H1 (cell line): Measurements from ENCODE around the gene EFCAB13. TPM values are rescaled to one million over a fixed set of nuclear protein-coding genes. Genes with fewer than 3 reads are reported as not detected.

Experiments used
- CTCF ChIA-PET: fragments of 300-600 bp; sonication (Branson Sonifier 250); formaldehyde crosslinking; loops from one replicate; lab custom pipeline; 2021; ENCODE audit not compliant: partially characterized antibody; lab: Charles Lee
- POLR2A ChIA-PET: fragments of 300-600 bp; sonication (Branson Sonifier 250); formaldehyde crosslinking; loops from one replicate; lab custom pipeline; 2021; ENCODE audit warnings: inconsistent platforms; ENCODE audit not compliant: partially characterized antibody; lab: Charles Lee
- DNase-seq, 2 experiments: peaks; one replicate each; pipeline versions ENCODE4 v3.0.0 to v3.0.0-alpha.2; 2010 to 2022; ENCODE audit warnings: low spot score in 2 of 2, low read depth in 1 of 2, mixed read lengths in 1 of 2
- FAIRE-seq: peaks from 2 replicates; lab custom pipeline; 2011; peaks lifted over from hg19 to GRCh38; lab: Jason Lieb, UNC
- H2AFZ ChIP-seq: 2 replicates; pipeline ENCODE4 v1.8.1; 2012; ENCODE audit warnings: low read length, inconsistent platforms
- H2AK5ac ChIP-seq: 2 replicates; pipeline ENCODE4 v1.6.1; 2013; ENCODE audit warnings: low read depth, low read length
- H2BK120ac ChIP-seq: replicated peaks from 2 replicates; pipeline ENCODE3; 2013; ENCODE audit warnings: low read depth, low read length, inconsistent platforms
- H2BK12ac ChIP-seq: 2 replicates; pipeline ENCODE4 v1.6.1; 2013; ENCODE audit warnings: low read depth, low read length
- H2BK15ac ChIP-seq: 2 replicates; pipeline ENCODE4 v1.6.1; 2013; ENCODE audit warnings: low read length
- H2BK20ac ChIP-seq: 2 replicates; pipeline ENCODE4 v1.6.1; 2013; ENCODE audit warnings: low read length
- H2BK5ac ChIP-seq: 2 replicates; pipeline ENCODE4 v1.6.1; 2013; ENCODE audit warnings: low read depth, low read length
- H3K14ac ChIP-seq: 2 replicates; pipeline ENCODE4 v1.6.1; 2013; ENCODE audit warnings: inconsistent platforms; ENCODE audit not compliant: insufficient read length
- H3K18ac ChIP-seq: 2 replicates; pipeline ENCODE4 v1.6.1; 2013; ENCODE audit warnings: low read length; ENCODE audit errors: extremely low read depth
- H3K23ac ChIP-seq: 2 replicates; pipeline ENCODE4 v1.6.1; 2013; ENCODE audit warnings: inconsistent platforms; ENCODE audit not compliant: insufficient read length
- H3K23me2 ChIP-seq: 2 replicates; pipeline ENCODE4 v1.6.1; 2013; ENCODE audit warnings: low read depth, low read length
- H3K27ac ChIP-seq: 2 replicates; pipeline ENCODE4 v1.6.1; 2011; ENCODE audit warnings: low read depth, low read length, inconsistent platforms
- H3K27me3 ChIP-seq, 4 experiments: replicated peaks in 1 of 4; 1 replicate in 1 of 4; 2 replicates in 3 of 4; pipeline versions ENCODE4 v1.6.1 to v1.8.1; 2011 to 2013; ENCODE audit warnings: low read length in 3 of 4, mild to moderate bottlenecking in 3 of 4, inconsistent platforms in 2 of 4, mixed read lengths in 2 of 4, moderate library complexity in 1 of 4; ENCODE audit not compliant: control insufficient read depth in 3 of 4, insufficient read depth in 3 of 4; ENCODE audit errors: extremely low read depth in 1 of 4
- H3K36me3 ChIP-seq, 4 experiments: 2 replicates each; pipeline versions ENCODE4 v1.6.1 to v1.8.1; 2011 to 2013; ENCODE audit warnings: mild to moderate bottlenecking in 4 of 4, low read length in 3 of 4, moderate library complexity in 2 of 4, control low read depth in 1 of 4, inconsistent platforms in 1 of 4; ENCODE audit not compliant: insufficient read depth in 4 of 4, control insufficient read depth in 2 of 4
- H3K4ac ChIP-seq: replicated peaks from 2 replicates; pipeline ENCODE3; 2013; ENCODE audit warnings: low read length, low read depth, mixed read lengths, inconsistent platforms; ENCODE audit not compliant: insufficient read length
- H3K4me1 ChIP-seq, 4 experiments: replicated peaks in 1 of 4; 1 replicate in 1 of 4; 2 replicates in 3 of 4; pipeline versions ENCODE4 v1.6.1 to v1.8.1; 2011 to 2013; ENCODE audit warnings: low read length in 3 of 4, inconsistent platforms in 2 of 4, mixed read lengths in 1 of 4; ENCODE audit not compliant: insufficient read depth in 4 of 4, control insufficient read depth in 3 of 4
- H3K4me2 ChIP-seq, 2 experiments: 2 replicates each; pipeline versions ENCODE4 v1.6.1 to v1.8.1; 2011 to 2013; ENCODE audit warnings: low read depth in 2 of 2, low read length in 2 of 2, control low read depth in 1 of 2, inconsistent platforms in 1 of 2, mild to moderate bottlenecking in 1 of 2; ENCODE audit not compliant: insufficient read depth in 1 of 2
- H3K4me3 ChIP-seq, 4 experiments: fragments of 200-600, 300-600 bp in 1 of 4; sonication (generic), shearing (Covaris generic), sonication (Bioruptor Twin) in 1 of 4; 2 replicates each; pipeline versions ENCODE4 v1.5.1 to v1.8.1; 2011 to 2016; ENCODE audit warnings: low read length in 4 of 4, low read depth in 3 of 4, control low read depth in 2 of 4, inconsistent platforms in 2 of 4, mild to moderate bottlenecking in 2 of 4, mixed read lengths in 1 of 4, moderate library complexity in 1 of 4; ENCODE audit not compliant: insufficient read depth in 2 of 4; ENCODE audit errors: extremely low read depth in 1 of 4
- H3K56ac ChIP-seq: replicated peaks from 2 replicates; pipeline ENCODE3; 2013; ENCODE audit warnings: low read depth, mild to moderate bottlenecking, mixed read lengths, low read length, inconsistent platforms; ENCODE audit not compliant: insufficient read length
- H3K79me1 ChIP-seq: 2 replicates; pipeline ENCODE4 v1.6.1; 2013; ENCODE audit warnings: low read depth, low read length, control low read depth
- H3K79me2 ChIP-seq, 2 experiments: 2 replicates each; pipeline versions ENCODE4 v1.6.1 to v1.8.1; 2012 to 2013; ENCODE audit warnings: low read length in 2 of 2, mild to moderate bottlenecking in 2 of 2, inconsistent platforms in 1 of 2; ENCODE audit not compliant: insufficient read depth in 2 of 2, control insufficient read depth in 1 of 2
- H3K9ac ChIP-seq, 4 experiments: replicated peaks in 1 of 4; 1 replicate in 1 of 4; 2 replicates in 3 of 4; pipeline versions ENCODE4 v1.6.1 to v1.8.1; 2011 to 2013; ENCODE audit warnings: low read depth in 3 of 4, low read length in 3 of 4, control low read depth in 2 of 4, mild to moderate bottlenecking in 2 of 4, moderate library complexity in 2 of 4, inconsistent platforms in 1 of 4; ENCODE audit errors: extremely low read depth in 1 of 4
- H3K9me3 ChIP-seq, 2 experiments: 2 replicates each; pipeline versions ENCODE4 v1.6.1 to v1.8.1; 2012 to 2013; ENCODE audit warnings: mild to moderate bottlenecking in 2 of 2, moderate library complexity in 2 of 2, control low read depth in 1 of 2, inconsistent platforms in 1 of 2, low read depth in 1 of 2, low read length in 1 of 2, mixed read lengths in 1 of 2; ENCODE audit not compliant: insufficient read depth in 2 of 2
- H4K20me1 ChIP-seq, 2 experiments: replicated peaks in 1 of 2; 2 replicates each; pipeline versions ENCODE3 to v1.8.1; 2011 to 2013; ENCODE audit warnings: inconsistent platforms in 2 of 2, low read length in 2 of 2, mild to moderate bottlenecking in 1 of 2; ENCODE audit not compliant: insufficient read depth in 2 of 2, control insufficient read depth in 1 of 2
- H4K5ac ChIP-seq: 2 replicates; pipeline ENCODE4 v1.6.1; 2013; ENCODE audit warnings: low read length, low read depth, mixed read lengths, inconsistent platforms; ENCODE audit not compliant: insufficient read length
- H4K8ac ChIP-seq: 2 replicates; pipeline ENCODE4 v1.8.0; 2013; ENCODE audit warnings: mild to moderate bottlenecking, moderate library complexity, low read length, inconsistent platforms; ENCODE audit not compliant: insufficient read depth; ENCODE audit errors: extremely low read depth
- H4K91ac ChIP-seq: replicated peaks from 2 replicates; pipeline ENCODE3; 2013; ENCODE audit warnings: low read length, mixed read lengths, inconsistent platforms; ENCODE audit not compliant: insufficient read length
- RBBP5 ChIP-seq: IDR thresholded peaks from 2 replicates; pipeline ENCODE4 v1.7.1; 2012; ENCODE audit warnings: low read depth, mild to moderate bottlenecking, inconsistent platforms, low read length, moderate library complexity, borderline replicate concordance
- TAF7 ChIP-seq: optimal IDR thresholded peaks from 2 replicates; pipeline ENCODE3; 2011; ENCODE audit warnings: low read depth, mild to moderate bottlenecking, inconsistent platforms, low read length, moderate library complexity, borderline replicate concordance
- WGBS, 2 experiments: shearing (Covaris generic) in 1 of 2; methylation state at CpG; one replicate each; pipeline versions ENCODE4 v1.1.6 to v1.1.7; 2013 to 2015; ENCODE audit warnings: low lambda C conversion rate in 2 of 2, mixed read lengths in 2 of 2, inconsistent platforms in 1 of 2, low coverage in 1 of 2, missing lambda C conversion rate in 1 of 2; ENCODE audit not compliant: insufficient replicate concordance in 2 of 2, insufficient coverage in 1 of 2, insufficient read length in 1 of 2; ENCODE audit errors: extremely low coverage in 1 of 2, missing lambda C conversion rate in 1 of 2; 5-methylcytosine and 5-hydroxymethylcytosine counted together
- polyA plus RNA-seq, 7 experiments: library from polyadenylated mRNA; depleted of rRNA in 3 of 7; stranded (reverse) in 5 of 7; unstranded in 2 of 7; fragments of >200 nt in 5 of 7; fragments of 200-250 nt in 2 of 7; gene quantifications; 1 replicate in 5 of 7; 2 replicates in 1 of 7; 4 replicates in 1 of 7; pipeline versions ENCODE4 v1.2.1 to v1.2.3, GENCODE V29; 2011 to 2013; ENCODE audit warnings: missing spikeins in 2 of 7, mixed read lengths in 2 of 7
- total RNA-seq: library from RNA; stranded (reverse); fragmentation: NEBNext Ultra II Directional; extraction: Animal tissue kit (Norgen Biotek cat#: 25700); gene quantifications from 2 replicates; pipeline ENCODE4 v1.2.1, GENCODE V29; 2021

Gene EFCAB13
- total and polyA plus RNA-seq, 2 of the 8 experiments (the other 6 are each of a cell fraction or from before 2014, with no cell fraction given), result 0.12 to 2.0 TPM

DNA sequence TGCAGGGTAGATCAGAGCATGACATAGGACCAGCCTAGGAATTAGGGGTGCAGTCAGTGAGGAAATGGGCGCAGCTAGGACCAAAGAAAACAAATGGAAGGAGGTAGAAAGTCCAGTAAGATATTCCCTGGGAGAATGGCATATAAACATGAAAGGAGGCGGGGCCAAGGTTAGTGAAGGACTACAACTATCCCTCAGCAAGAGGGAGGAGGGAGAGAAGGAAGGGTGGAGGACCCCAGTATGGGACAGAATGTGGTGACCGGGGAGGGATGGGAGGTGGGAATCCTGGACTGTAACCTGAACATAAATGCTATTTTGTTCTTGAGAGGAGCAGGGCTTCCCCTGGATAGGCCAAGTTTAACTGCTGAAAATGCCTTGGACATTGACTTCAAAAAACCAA, 47.3 kb upstream of the EFCAB13 start:
- H3K36me3 ChIP-seq, result no peaks in the 10 kb centered on the region
- H2BK15ac ChIP-seq, result peak overlapping the region; percentile 98
- no peak overlapping the region for H3K9ac ChIP-seq
- POLR2A ChIA-PET, result interaction anchor here (0.6 to 2.1 kb wide), 5 partner anchors 12 to 368 kb away, joined by 3 to 5 read pairs (median 4); no protein-coding TSS in a partner anchor
- H3K18ac ChIP-seq, result peak overlapping the region; percentile 85; the same call in 1 of the 2 replicates
- FAIRE-seq (no peak), DNase-seq (no peak)
- H3K4me2 ChIP-seq, result peak overlapping the region in 1 of 2 experiments; percentile 64; a peak in 1 of 4 replicates
- H3K56ac ChIP-seq, result no peak overlapping the region
- peak overlapping the region; percentile 59 for H4K91ac ChIP-seq
- no peak overlapping the region for H3K14ac ChIP-seq
- peak overlapping the region; percentile 35; the same call in 1 of the 2 replicates for H2BK5ac ChIP-seq
- H4K20me1 ChIP-seq, result no peaks in the 10 kb centered on the region
- no peak overlapping the region for H4K5ac ChIP-seq
- no peaks in the 10 kb centered on the region for H3K23me2 ChIP-seq
- no peak overlapping the region; the same call in 1 of the 2 replicates for H3K27ac ChIP-seq
- peak overlapping the region; percentile 0 for H2BK120ac ChIP-seq
- no peak overlapping the region for H2AK5ac ChIP-seq
- H3K4me1 ChIP-seq, result peaks cover 6 to 18% (median 11%) of the 10 kb centered on the region in 4 experiments
- H3K4ac ChIP-seq, result no peak overlapping the region
- TF ChIP-seq RBBP5 (0 out of 2 replicates have a peak, but pooled peaks have one; percentile 3), TAF7 (no peak)
- TF ChIP-seq, all 59 proteins: peak for 1
- H3K23ac ChIP-seq, result no peak overlapping the region
- H2BK20ac ChIP-seq, result peak overlapping the region; percentile 97; the same call in 1 of the 2 replicates
- no peaks in the 10 kb centered on the region for H3K79me1 ChIP-seq
- H4K8ac ChIP-seq, result no peak overlapping the region
- peak overlapping the region; percentile 93 for H2BK12ac ChIP-seq
- H3K27me3 ChIP-seq, result no peaks in the 10 kb centered on the region
- 90% methylated on average over 3 of the region's 3 CpGs; no CpG with 5 or more reads in 1 of the 2 experiments for WGBS, 2 experiments
- CTCF ChIA-PET, result interaction anchor here (0.9 to 2.3 kb wide), 2 partner anchors 12 to 87 kb away, joined by 3 to 8 read pairs; no protein-coding TSS in a partner anchor
- no peaks in the 10 kb centered on the region for H3K79me2 ChIP-seq
- no peaks in the 10 kb centered on the region for H3K9me3 ChIP-seq
- no peak overlapping the region for H3K4me3 ChIP-seq
- 0 out of 2 replicates have a peak overlapping the region, but pooled peaks have one; percentile 74 for H2AFZ ChIP-seq
